Peyer's patch (tissue), 4 donors: Measurements from ENCODE around the gene ATG4B. TPM values are rescaled to one million over a fixed set of nuclear protein-coding genes. Genes with fewer than 3 reads are reported as not detected.

Experiments used
- DNase-seq, 3 donors: peaks; one replicate each; pipeline ENCODE4 v3.0.0-alpha.2; 2017 to 2019
- H3K27ac ChIP-seq, 4 donors: fragments of 200-600 bp; sonication (generic); one replicate each; pipeline ENCODE4 v1.5.1; 2016 to 2019
- H3K27me3 ChIP-seq, 2 donors: fragments of 200-600 bp; sonication (generic); one replicate each; pipeline ENCODE4 v1.5.1; 2019
- H3K36me3 ChIP-seq, 3 donors: fragments of 200-600 bp; sonication (generic); one replicate each; pipeline ENCODE4 v1.5.1; 2016 to 2019
- H3K4me1 ChIP-seq, 4 donors: fragments of 200-600 bp; sonication (generic); one replicate each; pipeline ENCODE4 v1.5.1; 2016 to 2019
- H3K4me3 ChIP-seq, 4 donors: fragments of 200-600 bp; sonication (generic); 1 replicate in 3 of 4; 2 replicates in 1 of 4; pipeline ENCODE4 v1.5.1; 2016 to 2019; ENCODE audit warnings: mild to moderate bottlenecking in 1 of 4
- H3K9me3 ChIP-seq, 4 donors: fragments of 200-600 bp; sonication (generic); one replicate each; pipeline ENCODE4 v1.5.1; 2016 to 2019; ENCODE audit warnings: mild to moderate bottlenecking in 1 of 4
- POLR2A ChIP-seq, 2 donors: fragments of 450-650 bp; IDR thresholded peaks; one replicate each; pipeline ENCODE4 v1.5.1; 2017; ENCODE audit warnings: antibody characterized with exemption in 2 of 2, mild to moderate bottlenecking in 2 of 2, moderate library complexity in 2 of 2
- total RNA-seq, 4 donors: library from RNA; depleted of rRNA; stranded (reverse); fragments of >200 nt; gene quantifications; one replicate each; pipeline ENCODE4 v1.1.0, GENCODE V29; 2016
- TF ChIP-seq, protein P1 (sequence below), 6 experiments: fragments of 450-650 bp in 4 of 6; fragments of 200-600 bp in 2 of 6; sonication (generic) in 1 of 6; IDR thresholded peaks; one replicate each; pipeline ENCODE4 v1.5.1; 2017 to 2019; ENCODE audit warnings: antibody characterized with exemption in 6 of 6, mild to moderate bottlenecking in 3 of 6, moderate library complexity in 1 of 6

The ATG4B gene
- total RNA-seq, 4 donors from 2014 or later = 133 to 272 (median 259) TPM

DNA sequence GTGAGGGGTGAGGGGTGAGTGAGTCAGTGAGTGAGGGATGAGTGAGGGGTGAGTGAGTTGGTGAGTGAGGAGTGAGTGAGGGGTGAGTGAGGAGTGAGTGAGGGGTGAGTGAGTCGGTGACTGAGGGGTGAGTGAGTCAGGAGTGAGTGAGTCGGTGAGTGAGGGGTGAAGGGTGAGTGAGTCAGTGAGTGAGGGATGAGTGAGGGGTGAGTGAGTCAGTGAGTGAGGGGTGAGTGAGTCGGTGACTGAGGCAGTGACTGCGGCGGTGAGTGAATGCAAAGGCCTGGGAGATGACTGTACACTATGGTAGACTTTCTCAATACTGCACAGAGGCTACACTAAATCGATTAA is 17.1 kb upstream of the ATG4B start:
- H3K4me3 ChIP-seq = no peak overlapping the region
- peaks cover 0 to 3% (median 0%) of the 10 kb centered on the region in 4 donors for H3K4me1 ChIP-seq
- no peaks in the 10 kb centered on the region for H3K9me3 ChIP-seq
- H3K36me3 ChIP-seq = peaks cover 0 to 4% (median 0%) of the 10 kb centered on the region in 3 donors
- H3K27ac ChIP-seq = no peak overlapping the region
- H3K27me3 ChIP-seq = no peaks in the 10 kb centered on the region
- no peak for DNase-seq
- TF ChIP-seq, protein P1, sequence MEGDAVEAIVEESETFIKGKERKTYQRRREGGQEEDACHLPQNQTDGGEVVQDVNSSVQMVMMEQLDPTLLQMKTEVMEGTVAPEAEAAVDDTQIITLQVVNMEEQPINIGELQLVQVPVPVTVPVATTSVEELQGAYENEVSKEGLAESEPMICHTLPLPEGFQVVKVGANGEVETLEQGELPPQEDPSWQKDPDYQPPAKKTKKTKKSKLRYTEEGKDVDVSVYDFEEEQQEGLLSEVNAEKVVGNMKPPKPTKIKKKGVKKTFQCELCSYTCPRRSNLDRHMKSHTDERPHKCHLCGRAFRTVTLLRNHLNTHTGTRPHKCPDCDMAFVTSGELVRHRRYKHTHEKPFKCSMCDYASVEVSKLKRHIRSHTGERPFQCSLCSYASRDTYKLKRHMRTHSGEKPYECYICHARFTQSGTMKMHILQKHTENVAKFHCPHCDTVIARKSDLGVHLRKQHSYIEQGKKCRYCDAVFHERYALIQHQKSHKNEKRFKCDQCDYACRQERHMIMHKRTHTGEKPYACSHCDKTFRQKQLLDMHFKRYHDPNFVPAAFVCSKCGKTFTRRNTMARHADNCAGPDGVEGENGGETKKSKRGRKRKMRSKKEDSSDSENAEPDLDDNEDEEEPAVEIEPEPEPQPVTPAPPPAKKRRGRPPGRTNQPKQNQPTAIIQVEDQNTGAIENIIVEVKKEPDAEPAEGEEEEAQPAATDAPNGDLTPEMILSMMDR (IDR thresholded peaks at IDR 0.05) = no peak

DNA sequence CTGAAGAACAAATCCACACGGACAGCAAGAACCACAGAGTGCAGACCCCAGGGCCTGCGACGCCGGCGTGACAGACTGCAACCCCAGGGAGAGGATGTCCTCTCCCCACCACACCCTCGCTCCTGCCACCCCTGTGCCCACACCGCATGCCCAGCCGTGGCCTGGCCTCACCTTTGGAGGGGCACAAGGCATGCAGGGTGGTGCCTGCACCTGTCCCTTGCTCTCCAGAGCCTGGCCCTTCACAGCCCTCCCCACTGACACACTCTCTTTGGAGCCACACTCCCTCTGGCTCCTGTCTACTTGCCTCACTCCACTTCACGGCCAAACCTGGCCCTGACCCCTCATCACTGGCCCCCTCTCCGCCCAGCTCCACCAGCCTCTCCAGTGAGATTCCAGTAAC is 9.8 kb upstream of the ATG4B start:
- Histone ChIP-seq H3K36me3 (peaks cover 0 to 28% (median 0%) of the 10 kb centered on the region in 3 donors), H3K27me3 (no peaks in the 10 kb centered on the region), H3K4me3 (no peak overlapping the region), H3K4me1 (peaks cover 0 to 4% (median 0%) of the 10 kb centered on the region in 4 donors), H3K9me3 (no peaks in the 10 kb centered on the region), H3K27ac (no peak overlapping the region)
- no peak for DNase-seq
- TF ChIP-seq, protein P1 (IDR thresholded peaks at IDR 0.05) = no peak
- TF ChIP-seq POLR2A (IDR thresholded peaks at IDR 0.05) = no peak

DNA sequence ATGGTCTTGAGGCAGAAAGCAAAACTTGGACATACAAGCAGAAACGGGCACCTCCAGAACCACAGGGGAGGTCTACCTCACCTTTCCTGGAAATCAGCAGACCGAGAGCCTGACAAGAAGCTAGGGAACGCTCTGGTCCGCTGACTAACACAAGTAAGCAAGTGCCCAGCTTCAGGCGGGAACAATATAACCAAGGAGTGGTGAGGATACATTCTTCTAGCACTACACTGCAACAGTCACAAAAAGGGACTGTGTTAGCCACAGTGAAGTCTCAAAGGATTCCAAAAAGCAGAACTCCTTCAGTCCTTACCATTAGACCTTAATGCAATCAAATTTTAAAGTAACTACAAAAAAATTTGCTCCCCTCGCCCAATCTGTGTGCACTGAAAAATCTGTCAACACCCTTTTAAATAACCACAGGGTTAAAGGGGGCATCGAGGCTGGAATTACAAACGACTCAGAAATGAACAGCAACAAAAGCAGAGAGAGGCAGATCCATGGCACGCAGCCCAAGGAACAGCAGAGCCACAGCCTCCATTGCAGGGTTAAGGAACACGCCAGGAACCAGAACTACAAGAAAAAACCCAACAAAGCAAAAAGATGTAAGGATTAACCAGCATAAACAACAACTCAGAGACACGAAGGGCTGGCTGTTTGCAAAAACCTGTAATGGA is 7.6 kb upstream of the ATG4B start:
- no peak overlapping the region for H3K27ac ChIP-seq
- no peak for DNase-seq
- TF ChIP-seq POLR2A (IDR thresholded peaks at IDR 0.05) = no peak
- TF ChIP-seq, protein P1 (IDR thresholded peaks at IDR 0.05) = no peak
- H3K4me1 ChIP-seq = peaks cover 0 to 4% (median 0%) of the 10 kb centered on the region in 4 donors
- no peak overlapping the region for H3K4me3 ChIP-seq
- H3K27me3 ChIP-seq = no peaks in the 10 kb centered on the region
- H3K36me3 ChIP-seq = peaks cover 0 to 41% (median 0%) of the 10 kb centered on the region in 3 donors
- H3K9me3 ChIP-seq = no peaks in the 10 kb centered on the region

DNA sequence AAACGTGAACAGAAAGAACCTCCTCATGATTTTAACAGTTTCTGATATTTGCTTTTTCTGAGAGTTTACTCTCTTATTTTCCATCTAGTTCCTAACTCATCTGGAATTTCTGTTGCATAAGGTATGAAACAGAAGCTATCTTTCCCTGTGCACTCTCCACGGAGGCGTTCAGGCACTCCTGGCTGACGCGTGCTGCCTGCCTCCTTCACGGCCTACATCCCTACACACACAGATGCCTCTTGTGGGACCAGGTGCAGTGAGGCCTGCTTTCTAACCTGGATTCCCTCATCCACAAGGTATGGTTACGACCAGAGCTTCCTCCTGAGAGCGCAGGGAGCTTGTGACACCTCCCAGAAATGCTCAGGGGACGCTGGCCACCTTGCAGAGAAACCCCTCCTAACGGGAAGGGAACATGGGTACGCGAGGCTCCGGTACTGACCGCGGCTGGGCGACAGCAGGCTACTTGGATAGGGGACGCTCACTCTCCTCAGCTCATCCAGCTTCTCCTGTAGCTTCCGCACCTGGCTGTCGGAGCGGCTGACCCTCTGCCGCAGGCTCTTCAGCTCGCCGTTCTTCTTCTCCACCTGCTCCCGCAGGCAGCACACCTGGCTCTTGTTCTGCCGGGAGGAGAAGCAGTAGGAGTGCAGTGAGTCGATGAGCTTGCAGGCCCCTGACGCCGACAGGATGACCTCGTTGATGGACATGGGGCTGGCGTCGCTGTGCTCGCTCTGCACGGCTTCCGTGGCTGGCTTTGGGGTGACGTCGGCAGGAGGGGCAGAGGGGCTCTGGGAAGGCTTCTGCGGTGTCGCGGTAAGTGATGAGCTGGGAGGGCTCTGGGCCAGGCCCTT is 4.8 kb upstream of the ATG4B start:
- no peak overlapping the region for H3K4me3 ChIP-seq
- no peaks in the 10 kb centered on the region for H3K27me3 ChIP-seq
- H3K36me3 ChIP-seq = peaks cover 0 to 41% (median 0%) of the 10 kb centered on the region in 3 donors
- no peak for DNase-seq
- H3K27ac ChIP-seq = no peak overlapping the region
- H3K4me1 ChIP-seq = peaks cover 0 to 11% (median 2%) of the 10 kb centered on the region in 4 donors
- TF ChIP-seq POLR2A (IDR thresholded peaks at IDR 0.05) = no peak
- TF ChIP-seq, protein P1 (IDR thresholded peaks at IDR 0.05) = no peak
- no peaks in the 10 kb centered on the region for H3K9me3 ChIP-seq

DNA sequence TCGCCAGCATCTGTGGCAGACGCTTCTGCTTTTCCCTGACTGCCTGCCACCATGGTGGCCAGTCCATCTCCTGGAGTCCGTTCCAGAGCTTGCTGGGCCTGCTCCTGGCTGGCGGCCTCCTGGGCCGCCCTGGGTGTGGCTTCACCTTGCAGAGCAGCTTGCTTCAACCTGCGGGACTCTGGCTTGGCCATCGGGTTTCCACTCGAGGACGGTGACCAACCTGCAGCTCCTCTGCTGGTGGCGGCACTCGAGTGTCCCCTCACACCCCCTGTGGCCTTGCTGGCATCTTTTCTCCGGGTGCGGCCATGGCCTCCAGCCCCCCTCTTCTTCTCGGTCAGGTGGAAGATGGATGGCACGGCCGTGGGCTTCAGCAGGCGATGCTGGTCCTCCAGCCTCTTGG is 3.9 kb upstream of the ATG4B start:
- no peak for DNase-seq
- Histone ChIP-seq H3K9me3 (no peaks in the 10 kb centered on the region), H3K27me3 (no peaks in the 10 kb centered on the region), H3K27ac (no peak overlapping the region), H3K4me1 (peaks cover 0 to 15% (median 3%) of the 10 kb centered on the region in 4 donors), H3K36me3 (peaks cover 0 to 38% (median 0%) of the 10 kb centered on the region in 3 donors), H3K4me3 (no peak overlapping the region)
- TF ChIP-seq, protein P1 (IDR thresholded peaks at IDR 0.05) = no peak
- no peak for TF ChIP-seq POLR2A (IDR thresholded peaks at IDR 0.05)
